ENCODE results near the gene RAPGEF2. TPM values are rescaled to one million over a fixed set of nuclear protein-coding genes. Genes with fewer than 3 reads are reported as not detected.
"Not testable (repeated sequence)": the region's sequence is repeated elsewhere in the genome, so short reads cannot be mapped to it uniquely, and the experiment has no call there.

RAPGEF2 gene
- total RNA-seq, 2 donors from 2014 or later: 42.6 to 73.1 TPM

DNA sequence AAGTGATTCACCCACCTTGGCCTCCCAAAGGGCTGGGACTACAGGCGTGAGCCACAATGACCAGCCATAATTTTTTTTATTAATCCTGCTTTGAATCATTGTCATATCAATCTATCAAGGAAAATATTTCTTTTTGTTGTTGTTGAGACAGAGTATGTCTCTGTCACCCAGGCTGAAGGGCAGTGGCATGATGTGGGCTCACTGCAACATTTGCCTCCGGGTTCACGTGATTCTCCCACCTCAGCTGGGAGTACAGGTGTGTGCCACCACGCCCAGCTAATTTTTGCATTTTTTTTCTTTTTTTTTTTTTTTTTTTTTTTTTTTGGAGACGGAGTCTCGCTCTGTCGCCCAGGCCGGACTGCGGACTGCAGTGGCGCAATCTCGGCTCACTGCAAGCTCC lies 8.7 kb upstream of the RAPGEF2 start:
- ATAC-seq; DNase-seq; intact Hi-C loops (cut with DNase I, micrococcal nuclease): not testable (repeated sequence)

DNA sequence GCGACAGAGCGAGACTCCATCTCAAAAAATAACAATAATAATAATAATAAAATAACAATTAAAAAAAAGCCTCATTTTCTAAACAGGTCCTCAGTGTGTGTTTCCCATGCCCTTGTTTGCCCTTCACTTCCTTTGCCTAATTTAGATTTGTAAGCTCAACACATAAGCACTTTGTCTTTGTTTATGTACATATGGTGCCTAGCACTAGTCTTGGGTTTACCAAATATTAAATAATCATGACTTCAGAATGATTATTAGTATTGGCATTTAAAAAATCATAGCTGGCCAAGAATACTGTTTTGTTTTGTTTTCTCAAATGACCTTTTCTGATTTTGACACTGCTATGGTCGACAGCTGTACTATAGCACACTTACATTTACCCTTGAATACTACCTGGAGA lies 6.4 kb upstream of the RAPGEF2 start:
- DNase-seq (no peak), ATAC-seq (no peak)
- intact Hi-C loops (cut with DNase I, micrococcal nuclease): no loop called here

DNA sequence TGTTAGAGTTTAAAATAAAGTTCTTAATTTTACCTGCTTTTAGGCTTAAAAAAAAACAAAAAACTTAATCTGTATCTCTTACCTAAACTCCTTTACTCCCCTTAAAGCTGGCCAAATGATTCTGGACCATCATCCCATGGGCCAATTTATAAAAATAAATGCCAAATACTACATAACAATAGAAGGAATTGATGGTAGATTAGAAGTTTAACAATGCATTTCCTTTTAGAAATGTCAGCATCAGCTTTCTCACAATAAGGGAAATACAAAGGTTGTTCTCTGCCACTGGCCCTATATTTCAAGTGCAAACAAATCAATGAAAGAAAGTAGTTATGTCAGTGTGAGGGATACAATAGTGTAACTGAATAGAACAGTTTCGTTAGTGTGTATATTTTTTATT lies 5.7 kb upstream of the RAPGEF2 start:
- intact Hi-C loops (cut with DNase I, micrococcal nuclease): no loop called here
- no peak for DNase-seq
- ATAC-seq: no peak

DNA sequence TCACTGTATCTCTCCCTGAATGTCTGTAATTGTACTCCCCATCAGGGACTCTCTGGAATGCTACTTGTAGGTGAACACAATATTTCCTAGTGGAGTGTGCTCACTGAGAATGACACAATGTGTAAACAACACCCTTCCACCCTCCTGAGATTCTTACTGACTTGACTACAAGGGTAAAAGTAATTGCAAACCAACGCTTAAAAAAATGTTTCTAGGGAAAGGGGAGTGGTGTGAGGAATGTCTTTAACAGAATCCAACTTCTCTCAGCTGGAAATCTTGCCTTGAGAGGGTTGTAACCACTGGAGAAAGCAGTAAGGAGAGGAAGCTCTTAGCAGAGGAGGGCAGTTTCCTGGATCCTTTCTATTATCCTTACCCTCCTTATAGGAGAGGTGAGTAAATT lies 5.1 kb upstream of the RAPGEF2 start:
- intact Hi-C loops (cut with DNase I, micrococcal nuclease): no loop called here
- ATAC-seq: no peak
- no peak for DNase-seq

DNA sequence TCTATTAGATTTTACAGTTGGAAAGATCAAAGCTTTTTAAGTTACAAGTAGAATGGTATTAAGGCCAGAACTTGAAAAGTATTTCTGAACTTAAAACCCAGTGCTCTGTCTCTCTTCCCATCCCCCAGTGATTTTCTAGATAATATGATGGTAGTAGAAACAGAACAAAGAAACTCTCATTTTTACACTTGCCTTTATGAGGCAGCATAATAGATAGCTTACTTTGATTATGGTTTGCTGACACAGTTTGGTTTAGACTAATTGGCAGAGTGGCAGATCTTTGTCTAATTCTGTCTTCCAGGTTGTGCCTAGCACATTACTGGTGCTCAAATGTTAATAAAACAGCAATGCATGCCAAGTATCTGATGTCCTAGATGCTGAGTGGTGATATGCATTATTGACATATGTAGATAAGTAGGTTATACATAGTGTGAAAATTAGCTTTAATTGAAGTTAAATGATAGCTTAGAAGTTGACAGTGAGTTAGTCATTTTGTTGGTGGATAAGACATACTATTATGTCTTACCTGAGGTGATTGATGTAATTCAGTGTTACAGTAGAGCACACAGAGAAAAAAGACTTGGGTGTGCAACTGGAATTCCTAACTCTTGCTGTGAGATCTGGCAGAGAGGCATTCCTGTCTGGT lies 4.3 kb upstream of the RAPGEF2 start:
- intact Hi-C loops (cut with DNase I, micrococcal nuclease): no loop called here
- no peak for ATAC-seq
- no peak for DNase-seq

DNA sequence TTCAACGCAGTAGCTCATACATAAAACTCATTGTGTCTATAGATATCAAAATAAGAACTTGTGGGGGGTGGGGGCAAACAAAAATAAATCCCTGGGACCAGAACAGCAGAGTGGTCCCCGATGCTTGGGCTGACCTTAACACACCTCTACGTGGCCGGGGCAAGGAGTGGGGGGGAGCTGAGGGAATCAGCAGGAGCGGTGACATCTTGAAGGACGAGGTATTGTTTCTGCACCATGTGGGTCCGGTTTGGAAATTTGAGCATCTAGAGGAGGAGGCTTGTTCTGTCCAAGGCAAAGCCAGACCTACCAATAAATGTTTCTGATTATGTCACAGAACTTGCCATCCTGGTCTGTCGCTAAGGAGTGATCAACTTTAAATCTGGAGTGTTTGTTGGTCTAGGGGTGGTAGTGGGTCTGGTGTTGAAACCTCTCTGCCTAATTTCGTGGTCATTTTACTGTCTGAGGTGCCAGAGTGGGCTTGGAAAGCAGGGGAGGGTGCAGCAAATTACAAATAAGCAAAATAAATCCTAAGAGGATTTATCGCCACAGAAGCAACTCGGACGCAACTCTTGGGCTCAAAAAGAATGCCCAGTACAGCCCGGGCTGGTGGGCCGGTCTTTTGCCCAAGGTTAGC lies 774 bp upstream of the RAPGEF2 start:
- peak; percentile 26 to 28 for DNase-seq
- intact Hi-C loops (cut with DNase I, micrococcal nuclease): no loop called here
- ATAC-seq: no peak

DNA sequence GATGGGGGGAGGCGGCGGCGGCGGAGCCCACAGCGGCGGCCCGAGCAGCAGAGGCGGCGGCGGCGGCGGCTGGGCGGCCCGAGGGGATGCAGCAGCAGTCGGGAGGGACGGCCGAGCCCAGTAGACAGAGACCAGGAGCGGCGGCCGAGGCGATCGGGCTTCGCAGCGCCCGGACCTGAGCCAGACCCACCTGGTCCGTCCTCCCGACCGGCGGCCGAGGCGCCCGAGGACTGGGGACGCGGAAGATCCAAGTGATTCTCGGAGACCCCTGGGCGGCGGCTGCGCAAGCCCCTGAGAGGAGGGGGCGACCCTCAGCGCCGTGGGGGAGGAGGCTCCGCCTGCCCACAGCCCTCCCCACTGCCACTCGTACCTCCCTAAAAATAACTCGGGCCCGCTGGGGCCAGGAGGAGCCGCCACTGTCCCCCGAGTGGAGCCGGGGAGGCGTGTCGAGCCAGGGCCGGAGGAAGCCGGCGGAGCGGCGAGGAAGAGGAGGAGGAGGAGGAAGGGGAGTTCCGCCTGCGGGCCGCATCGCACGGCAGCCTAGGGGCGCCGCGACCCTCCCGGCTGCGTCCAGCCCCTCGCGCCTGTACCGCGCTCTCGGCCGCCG lies 608 bp downstream of the RAPGEF2 start:
- ATAC-seq (peak; percentile 16), DNase-seq (peak; percentile 55 to 63)
- intact Hi-C loops (cut with DNase I, micrococcal nuclease): no loop called here

DNA sequence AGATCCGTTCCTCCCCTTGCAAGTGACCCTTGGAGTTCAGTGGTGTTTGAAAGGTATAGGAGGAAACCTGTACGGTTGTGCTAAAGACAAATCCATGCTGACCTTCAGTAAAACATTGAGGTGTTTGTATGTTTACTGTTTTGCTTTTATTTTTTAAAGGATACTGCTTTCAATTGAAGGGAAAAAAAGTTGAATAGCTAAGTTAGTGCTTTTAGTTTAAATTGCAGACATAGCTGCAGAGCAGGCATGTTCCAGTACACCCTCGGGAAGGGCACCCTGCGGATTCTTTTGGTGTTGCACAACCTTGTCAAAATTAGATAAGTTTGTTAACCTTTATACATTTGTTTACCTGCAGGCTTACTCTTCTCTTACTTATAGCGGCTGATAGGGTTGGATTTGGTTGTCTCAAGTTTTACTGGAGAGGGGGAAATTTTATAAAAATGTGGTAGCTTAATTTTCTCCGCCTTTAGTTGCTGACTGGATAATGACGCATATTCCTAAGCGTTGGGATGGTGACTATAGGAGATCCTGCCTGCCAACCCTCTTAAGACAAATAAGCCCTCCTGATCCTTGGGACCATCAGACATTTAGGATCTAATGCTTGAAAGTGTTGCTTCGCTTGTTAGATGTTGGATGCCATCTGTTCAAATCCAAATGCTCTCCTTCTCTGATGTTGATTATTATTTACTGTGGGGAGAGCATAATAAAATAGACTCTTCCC lies 2.0 kb downstream of the RAPGEF2 start:
- DNase-seq (peak; percentile 24 to 31), ATAC-seq (peak; percentile 16)
- intact Hi-C loops (cut with DNase I, micrococcal nuclease): loop anchor here in 1 of 2 donors (5.0 kb wide), 1 partner anchor 67 kb away; no protein-coding TSS in a partner anchor

DNA sequence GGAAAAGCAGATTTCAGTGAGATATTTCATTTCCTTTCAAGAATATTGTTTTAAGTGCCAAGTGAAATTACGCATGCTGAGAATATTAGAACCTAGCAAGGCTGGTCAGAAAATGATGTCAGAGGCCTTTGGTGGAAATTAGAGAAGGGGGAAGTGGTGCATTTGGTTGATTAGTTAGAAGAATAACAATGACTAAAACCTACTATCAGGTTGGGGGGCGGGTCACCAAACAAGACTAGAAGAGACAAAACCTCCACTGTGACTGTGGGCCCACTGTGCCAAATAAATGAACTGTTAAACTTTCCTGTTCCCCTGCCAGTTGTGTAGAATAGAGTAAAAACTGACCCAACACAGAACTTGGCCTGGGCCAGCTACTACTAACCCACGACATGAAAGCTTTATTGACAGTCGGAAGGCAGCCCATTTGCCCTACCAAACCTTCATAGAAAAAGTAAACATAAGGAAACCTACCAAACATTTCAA lies 2.9 kb downstream of the RAPGEF2 start:
- intact Hi-C loops (cut with DNase I, micrococcal nuclease): loop anchor here in 1 of 2 donors (5.0 kb wide), 1 partner anchor 66 kb away; no protein-coding TSS in a partner anchor
- DNase-seq: peak in 1 of 2 donors; percentile 14
- ATAC-seq: no peak

DNA sequence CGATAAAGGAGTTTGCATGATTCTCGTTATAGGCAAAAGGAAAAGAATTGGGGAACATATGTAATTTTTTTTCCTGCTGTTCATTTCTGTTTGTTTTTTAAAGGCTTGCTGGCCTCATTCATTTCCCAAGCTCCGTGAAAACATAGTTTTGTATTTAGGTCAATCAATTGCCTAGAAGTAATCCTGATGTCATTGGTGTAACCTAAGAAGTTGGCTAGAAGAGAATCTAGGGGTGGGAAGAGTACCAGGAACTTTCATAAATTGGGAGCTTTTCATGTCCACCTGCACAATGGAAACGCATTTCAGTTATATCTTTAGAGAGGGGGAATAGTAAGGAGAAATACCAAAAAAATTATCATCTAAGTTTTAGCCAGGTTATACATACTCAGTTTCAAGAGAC lies 3.8 kb downstream of the RAPGEF2 start:
- DNase-seq (no peak), ATAC-seq (no peak)
- intact Hi-C loops (cut with DNase I, micrococcal nuclease): loop anchor here in 1 of 2 donors (5.0 kb wide), 1 partner anchor 66 kb away; no protein-coding TSS in a partner anchor

DNA sequence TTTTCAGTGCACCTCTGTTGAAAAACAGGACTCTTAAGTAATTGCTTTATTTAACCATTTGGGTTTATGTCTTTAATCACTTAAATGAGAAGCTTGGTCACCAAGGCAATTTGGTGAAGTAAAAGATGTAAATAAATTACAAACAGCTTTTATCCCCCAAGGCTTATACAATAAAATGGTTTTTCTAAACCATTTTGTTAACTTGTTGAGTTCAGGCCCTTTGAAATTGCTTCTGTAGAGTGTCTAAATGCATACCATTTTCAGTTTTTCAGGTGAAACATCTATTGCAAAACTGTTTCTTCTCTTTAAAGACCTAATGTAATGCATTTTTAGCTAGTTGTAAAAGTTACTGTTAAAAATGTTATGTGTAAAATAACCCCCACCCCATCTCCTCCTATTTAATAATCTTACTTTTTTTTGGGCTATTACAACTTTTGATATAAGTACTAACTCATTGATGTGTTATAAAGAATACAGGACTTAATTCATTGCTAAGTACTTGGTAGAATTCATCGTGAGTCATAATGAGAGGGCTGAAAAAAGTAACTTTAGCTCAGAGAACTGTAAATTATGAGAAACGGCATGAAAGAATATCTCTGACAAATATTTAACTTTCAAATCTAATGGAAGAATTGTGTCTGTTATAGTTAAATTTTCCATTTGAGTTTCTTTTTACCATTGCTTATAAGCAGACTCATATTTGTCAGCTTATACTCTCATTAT lies 4.5 kb downstream of the RAPGEF2 start:
- intact Hi-C loops (cut with DNase I, micrococcal nuclease): loop anchor here in 1 of 2 donors (5.0 kb wide), 1 partner anchor 65 kb away; no protein-coding TSS in a partner anchor
- no peak for ATAC-seq
- no peak for DNase-seq

DNA sequence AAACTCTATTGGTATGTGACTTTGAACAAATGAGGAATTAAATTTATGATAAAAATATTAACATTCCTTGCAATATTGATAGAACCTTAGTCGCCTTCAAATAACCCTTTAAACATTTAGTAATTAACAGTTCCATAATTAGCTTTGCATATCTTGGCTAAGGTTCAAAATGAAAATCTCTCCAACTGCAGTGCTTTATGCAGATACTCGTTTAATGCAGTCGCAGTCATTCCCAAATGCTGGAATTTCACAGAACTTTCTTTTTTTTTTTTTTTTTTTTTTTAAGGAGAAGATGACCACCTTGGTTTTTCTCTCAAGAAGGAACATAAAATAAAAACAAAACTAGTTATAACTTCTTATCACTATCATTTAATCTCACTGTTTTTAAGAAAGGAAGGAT lies 5.2 kb downstream of the RAPGEF2 start:
- ATAC-seq (no peak), DNase-seq (no peak)
- intact Hi-C loops (cut with DNase I, micrococcal nuclease): loop anchor here in 1 of 2 donors (5.0 kb wide), 1 partner anchor 64 kb away; no protein-coding TSS in a partner anchor

DNA sequence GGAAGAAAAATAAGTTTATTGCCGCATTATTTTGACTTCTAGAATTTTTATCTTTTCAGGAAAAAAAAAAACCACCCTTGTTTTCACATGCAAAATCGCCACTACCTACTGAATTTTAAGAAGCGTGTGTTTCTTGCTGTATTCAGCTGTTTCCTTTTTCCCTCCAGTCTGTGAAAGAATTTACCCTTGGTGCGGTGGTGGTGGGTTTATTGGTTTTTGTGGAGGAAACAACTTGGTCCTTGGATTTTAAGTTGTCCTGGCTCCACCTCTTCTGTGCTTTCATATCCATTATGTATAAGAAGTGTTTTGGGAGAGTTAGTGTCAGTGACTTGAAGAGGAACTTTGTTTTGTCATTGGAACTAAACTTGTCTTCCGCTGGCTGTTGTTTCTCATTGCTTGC lies 8.1 kb downstream of the RAPGEF2 start:
- no peak for DNase-seq
- intact Hi-C loops (cut with DNase I, micrococcal nuclease): no loop called here
- ATAC-seq: no peak

DNA sequence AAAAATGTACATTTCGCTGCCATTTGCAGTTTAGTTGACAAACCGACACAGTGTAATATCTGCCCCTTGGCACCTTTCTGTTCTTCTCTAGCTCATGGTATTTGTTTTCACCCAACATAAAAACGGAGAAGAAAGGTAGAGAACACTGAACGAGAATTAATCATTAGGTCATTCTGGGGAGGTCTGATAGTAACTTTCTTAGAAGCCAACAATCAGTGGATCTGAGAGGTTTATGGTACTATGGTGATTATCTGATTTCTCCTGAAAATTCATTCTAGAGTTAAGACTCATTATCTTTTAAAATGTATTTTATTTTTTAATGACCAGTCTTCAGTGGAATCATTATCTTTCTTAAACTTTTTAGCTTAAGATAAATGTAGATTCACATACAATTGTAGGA lies 8.5 kb downstream of the RAPGEF2 start:
- ATAC-seq (no peak), DNase-seq (no peak)
- intact Hi-C loops (cut with DNase I, micrococcal nuclease): no loop called here

DNA sequence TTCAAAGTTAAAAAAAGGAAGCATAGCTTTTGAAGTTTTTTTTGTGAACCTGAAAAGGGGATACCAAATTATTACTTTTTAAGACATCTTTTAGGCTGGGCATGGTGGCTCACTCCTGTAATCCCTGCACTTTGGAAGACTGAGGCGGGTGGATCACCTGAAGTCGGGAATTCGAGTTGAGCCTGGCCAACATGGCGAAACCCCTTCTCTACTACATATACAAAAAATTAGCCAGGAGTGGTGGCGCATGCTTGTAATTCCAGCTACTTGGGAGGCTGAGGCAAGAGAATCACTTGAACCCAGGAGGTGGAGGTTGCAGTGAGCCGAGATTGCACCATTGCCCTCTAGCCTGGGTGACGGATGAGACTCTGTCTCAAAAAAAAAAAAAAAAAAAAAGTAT lies 10.5 kb downstream of the RAPGEF2 start:
- DNase-seq; ATAC-seq; intact Hi-C loops (cut with DNase I, micrococcal nuclease): not testable (repeated sequence)

DNA sequence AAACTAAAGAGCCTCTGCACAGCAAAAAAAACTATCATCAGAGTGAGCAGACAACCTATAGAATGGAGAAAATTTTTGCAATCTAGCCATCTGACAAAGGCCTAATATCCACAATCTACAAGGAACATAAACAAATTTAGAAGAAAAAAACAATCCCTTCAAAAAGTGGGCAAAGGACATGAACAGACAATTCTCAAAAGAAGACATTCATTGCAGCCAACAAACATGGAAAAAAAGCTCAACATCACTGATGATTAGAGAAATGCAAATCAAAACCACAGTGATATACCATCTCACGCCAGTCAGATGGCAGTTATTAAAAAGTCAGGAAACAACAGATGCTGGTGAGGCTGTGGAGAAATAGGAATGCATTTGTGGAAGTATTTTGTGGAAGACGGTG lies 13.2 kb downstream of the RAPGEF2 start:
- DNase-seq; ATAC-seq; intact Hi-C loops (cut with DNase I, micrococcal nuclease): not testable (repeated sequence)

DNA sequence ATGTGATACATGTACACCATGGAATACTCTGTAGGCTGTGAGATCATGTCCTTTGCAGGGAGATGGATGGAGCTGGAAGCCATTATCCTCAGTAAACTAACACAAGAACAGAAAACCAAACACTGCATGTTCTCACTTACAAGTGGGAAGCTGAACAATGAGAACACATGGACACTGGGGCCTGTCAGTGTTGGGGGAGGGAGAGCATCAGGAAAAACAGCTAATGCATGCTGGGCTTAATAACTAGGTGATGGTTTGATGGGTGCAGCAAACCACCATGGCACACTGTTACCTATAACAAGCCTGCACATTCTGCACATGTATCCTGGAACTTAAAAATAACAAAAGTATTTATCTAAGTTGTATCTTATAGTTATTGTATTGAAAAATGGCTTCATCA lies 13.8 kb downstream of the RAPGEF2 start:
- intact Hi-C loops (cut with DNase I, micrococcal nuclease); ATAC-seq; DNase-seq: not testable (repeated sequence)

DNA sequence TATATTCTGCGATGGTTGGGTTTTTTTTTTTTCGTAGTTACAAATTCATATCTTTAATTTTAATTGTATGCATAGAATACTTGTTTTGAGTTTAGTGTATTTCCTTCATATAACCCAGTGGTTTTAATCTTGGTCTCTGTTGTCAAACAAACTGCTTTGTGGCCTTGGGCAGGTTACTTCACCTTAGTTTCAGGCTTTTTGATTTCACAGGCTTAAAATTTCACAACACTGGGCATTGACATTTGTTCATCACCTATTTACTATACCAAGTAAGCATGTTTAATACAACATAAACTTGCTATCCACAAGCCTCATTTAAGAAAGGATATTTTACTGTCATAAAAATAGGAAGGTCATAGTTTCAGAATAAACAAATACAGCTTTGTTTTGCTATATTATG lies 14.7 kb downstream of the RAPGEF2 start:
- intact Hi-C loops (cut with DNase I, micrococcal nuclease): no loop called here
- ATAC-seq (no peak), DNase-seq (no peak)

DNA sequence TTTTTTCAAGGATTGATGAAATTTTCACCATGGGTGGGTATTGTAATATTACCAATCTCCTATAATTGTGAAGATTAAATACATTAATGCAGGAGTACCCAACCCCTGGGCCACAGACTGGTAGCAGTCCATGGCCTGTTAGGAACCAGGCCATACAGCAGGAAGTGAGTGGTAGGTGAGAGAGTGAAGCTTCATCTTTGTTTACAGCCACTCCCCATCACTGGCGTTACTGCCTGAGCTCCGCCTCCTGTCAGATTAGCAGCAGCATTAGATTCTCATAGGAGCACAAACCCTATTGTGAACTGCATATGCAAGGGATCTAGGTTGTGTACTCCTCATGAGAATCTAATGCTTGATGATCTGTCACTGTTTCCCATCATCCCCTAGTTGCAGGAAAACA lies 15.1 kb downstream of the RAPGEF2 start:
- intact Hi-C loops (cut with DNase I, micrococcal nuclease): no loop called here
- ATAC-seq (peak; percentile 93), DNase-seq (peak in 1 of 2 donors; percentile 11)
